Ovary (tissue), 3 donors: ENCODE data around the gene TMEM140.
"Not testable (repeated sequence)": the region's sequence is repeated elsewhere in the genome, so short reads cannot be mapped to it uniquely, and the experiment has no call there.

Experiments used
- CTCF ChIP-seq, 3 donors: fragments of 450-650 bp in 2 of 3; fragments of 200-600 bp in 1 of 3; IDR thresholded peaks; one replicate each; pipeline versions ENCODE4 v1.5.1 to v1.8.0; 2016 to 2022; ENCODE audit warnings: antibody characterized with exemption in 3 of 3, mild to moderate bottlenecking in 1 of 3
- POLR2A ChIP-seq: fragments of 450-650 bp; IDR thresholded peaks from one replicate; pipeline ENCODE4 v1.6.1; 2017; ENCODE audit warnings: antibody characterized with exemption, mild to moderate bottlenecking, moderate library complexity
- donor health status: DM: no; HTN: no; CAD: no.

GRCh38 chr7:135171581-135172291, 23.9 kb downstream of the TMEM140 start:
- TF ChIP-seq CTCF (IDR thresholded peaks at IDR 0.05); POLR2A: not testable (repeated sequence)
